ENCODE measurements around the gene RPS16.
A peak's percentile ranks its signal among the peaks of the same experiment; 100 is the strongest.

The RPS16 gene

GRCh38 chr19:39412100-39412866, 23.5 kb downstream of the RPS16 start, which contains the start of gene PLEKHG2 (continued):
- TF ChIP-seq ZBTB44 (tag by site-specific recombination; IDR thresholded peaks at IDR 0.05) (peak; percentile 92), SP2 (tag by site-specific recombination; IDR thresholded peaks at IDR 0.05) (peak; percentile 94), ZBTB1 (tag by site-specific recombination; IDR thresholded peaks at IDR 0.05) (peak; percentile 96), ZSCAN23 (tag by site-specific recombination; IDR thresholded peaks at IDR 0.05) (peak; percentile 95), ZNF768 (tag by site-specific recombination; IDR thresholded peaks at IDR 0.05) (no peak; the same call in 1 of the 2 replicates), ZNF621 (tag by site-specific recombination; IDR thresholded peaks at IDR 0.05) (no peak), ZNF362 (tag by site-specific recombination; IDR thresholded peaks at IDR 0.05) (peak; percentile 100), WT1 (tag by site-specific recombination; IDR thresholded peaks at IDR 0.05) (peak; percentile 51), MYNN (tag by site-specific recombination; IDR thresholded peaks at IDR 0.05; ENCODE audit: borderline replicate concordance) (no peak), ZNF513 (tag by site-specific recombination; IDR thresholded peaks at IDR 0.05) (peak; percentile 73), ZNF571 (tag by site-specific recombination; IDR thresholded peaks at IDR 0.05) (no peak), ZNF596 (tag by site-specific recombination; IDR thresholded peaks at IDR 0.05) (0 out of 2 replicates have a peak, but pooled peaks have one; percentile 68), SP3 (tag by site-specific recombination; IDR thresholded peaks at IDR 0.05) (peak; percentile 96), ZNF19 (tag by site-specific recombination; IDR thresholded peaks at IDR 0.05; ENCODE audit: low read depth) (0 out of 2 replicates have a peak, but pooled peaks have one; percentile 2), ZNF658 (tag by site-specific recombination; IDR thresholded peaks at IDR 0.05) (no peak), ZNF366 (tag by site-specific recombination; conservative IDR thresholded peaks at IDR 0.05) (peak; percentile 54; the same call in 1 of the 2 replicates), ZNF488 (tag by site-specific recombination; IDR thresholded peaks at IDR 0.05) (0 out of 2 replicates have a peak, but pooled peaks have one; percentile 53), ZNF791 (tag by site-specific recombination; IDR thresholded peaks at IDR 0.05) (no peak), ZNF544 (tag by site-specific recombination; IDR thresholded peaks at IDR 0.05) (no peak), ZNF629 (tag by site-specific recombination; IDR thresholded peaks at IDR 0.05) (peak; percentile 93), PRDM1 (tag by site-specific recombination; IDR thresholded peaks at IDR 0.05) (peak; percentile 63; the same call in 1 of the 2 replicates), ZNF138 (tag by site-specific recombination; IDR thresholded peaks at IDR 0.05; ENCODE audit: borderline replicate concordance) (no peak)
- TF ChIP-seq, protein P1, sequence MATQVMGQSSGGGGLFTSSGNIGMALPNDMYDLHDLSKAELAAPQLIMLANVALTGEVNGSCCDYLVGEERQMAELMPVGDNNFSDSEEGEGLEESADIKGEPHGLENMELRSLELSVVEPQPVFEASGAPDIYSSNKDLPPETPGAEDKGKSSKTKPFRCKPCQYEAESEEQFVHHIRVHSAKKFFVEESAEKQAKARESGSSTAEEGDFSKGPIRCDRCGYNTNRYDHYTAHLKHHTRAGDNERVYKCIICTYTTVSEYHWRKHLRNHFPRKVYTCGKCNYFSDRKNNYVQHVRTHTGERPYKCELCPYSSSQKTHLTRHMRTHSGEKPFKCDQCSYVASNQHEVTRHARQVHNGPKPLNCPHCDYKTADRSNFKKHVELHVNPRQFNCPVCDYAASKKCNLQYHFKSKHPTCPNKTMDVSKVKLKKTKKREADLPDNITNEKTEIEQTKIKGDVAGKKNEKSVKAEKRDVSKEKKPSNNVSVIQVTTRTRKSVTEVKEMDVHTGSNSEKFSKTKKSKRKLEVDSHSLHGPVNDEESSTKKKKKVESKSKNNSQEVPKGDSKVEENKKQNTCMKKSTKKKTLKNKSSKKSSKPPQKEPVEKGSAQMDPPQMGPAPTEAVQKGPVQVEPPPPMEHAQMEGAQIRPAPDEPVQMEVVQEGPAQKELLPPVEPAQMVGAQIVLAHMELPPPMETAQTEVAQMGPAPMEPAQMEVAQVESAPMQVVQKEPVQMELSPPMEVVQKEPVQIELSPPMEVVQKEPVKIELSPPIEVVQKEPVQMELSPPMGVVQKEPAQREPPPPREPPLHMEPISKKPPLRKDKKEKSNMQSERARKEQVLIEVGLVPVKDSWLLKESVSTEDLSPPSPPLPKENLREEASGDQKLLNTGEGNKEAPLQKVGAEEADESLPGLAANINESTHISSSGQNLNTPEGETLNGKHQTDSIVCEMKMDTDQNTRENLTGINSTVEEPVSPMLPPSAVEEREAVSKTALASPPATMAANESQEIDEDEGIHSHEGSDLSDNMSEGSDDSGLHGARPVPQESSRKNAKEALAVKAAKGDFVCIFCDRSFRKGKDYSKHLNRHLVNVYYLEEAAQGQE (tag by site-specific recombination; IDR thresholded peaks at IDR 0.05) = no peak; the same call in 1 of the 2 replicates
- TF ChIP-seq, protein P2, sequence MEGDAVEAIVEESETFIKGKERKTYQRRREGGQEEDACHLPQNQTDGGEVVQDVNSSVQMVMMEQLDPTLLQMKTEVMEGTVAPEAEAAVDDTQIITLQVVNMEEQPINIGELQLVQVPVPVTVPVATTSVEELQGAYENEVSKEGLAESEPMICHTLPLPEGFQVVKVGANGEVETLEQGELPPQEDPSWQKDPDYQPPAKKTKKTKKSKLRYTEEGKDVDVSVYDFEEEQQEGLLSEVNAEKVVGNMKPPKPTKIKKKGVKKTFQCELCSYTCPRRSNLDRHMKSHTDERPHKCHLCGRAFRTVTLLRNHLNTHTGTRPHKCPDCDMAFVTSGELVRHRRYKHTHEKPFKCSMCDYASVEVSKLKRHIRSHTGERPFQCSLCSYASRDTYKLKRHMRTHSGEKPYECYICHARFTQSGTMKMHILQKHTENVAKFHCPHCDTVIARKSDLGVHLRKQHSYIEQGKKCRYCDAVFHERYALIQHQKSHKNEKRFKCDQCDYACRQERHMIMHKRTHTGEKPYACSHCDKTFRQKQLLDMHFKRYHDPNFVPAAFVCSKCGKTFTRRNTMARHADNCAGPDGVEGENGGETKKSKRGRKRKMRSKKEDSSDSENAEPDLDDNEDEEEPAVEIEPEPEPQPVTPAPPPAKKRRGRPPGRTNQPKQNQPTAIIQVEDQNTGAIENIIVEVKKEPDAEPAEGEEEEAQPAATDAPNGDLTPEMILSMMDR (tag by site-specific recombination; IDR thresholded peaks at IDR 0.05) = peak; percentile 99
- TF ChIP-seq, protein P3, sequence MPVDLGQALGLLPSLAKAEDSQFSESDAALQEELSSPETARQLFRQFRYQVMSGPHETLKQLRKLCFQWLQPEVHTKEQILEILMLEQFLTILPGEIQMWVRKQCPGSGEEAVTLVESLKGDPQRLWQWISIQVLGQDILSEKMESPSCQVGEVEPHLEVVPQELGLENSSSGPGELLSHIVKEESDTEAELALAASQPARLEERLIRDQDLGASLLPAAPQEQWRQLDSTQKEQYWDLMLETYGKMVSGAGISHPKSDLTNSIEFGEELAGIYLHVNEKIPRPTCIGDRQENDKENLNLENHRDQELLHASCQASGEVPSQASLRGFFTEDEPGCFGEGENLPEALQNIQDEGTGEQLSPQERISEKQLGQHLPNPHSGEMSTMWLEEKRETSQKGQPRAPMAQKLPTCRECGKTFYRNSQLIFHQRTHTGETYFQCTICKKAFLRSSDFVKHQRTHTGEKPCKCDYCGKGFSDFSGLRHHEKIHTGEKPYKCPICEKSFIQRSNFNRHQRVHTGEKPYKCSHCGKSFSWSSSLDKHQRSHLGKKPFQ (tag by site-specific recombination; IDR thresholded peaks at IDR 0.05) = peak; percentile 52
